AG04450 (cell line): ENCODE measurements around the gene PDLIM1. TPM values are rescaled to one million over a fixed set of nuclear protein-coding genes. Genes with fewer than 3 reads are reported as not detected.

ENCODE experiments used
- CTCF ChIA-PET: fragments of 300-600, 350-600 bp; formaldehyde crosslinking; extraction: SDS; loops from one replicate; lab custom pipeline; 2022; ENCODE audit warnings: antibody characterized with exemption, inconsistent platforms; lab: Charles Lee
- POLR2A ChIA-PET: fragments of 350-600 bp; formaldehyde crosslinking; extraction: SDS; loops from one replicate; lab custom pipeline; 2021; ENCODE audit warnings: antibody characterized with exemption, inconsistent platforms; lab: Yijun Ruan, JAX
- DNase-seq: peaks from one replicate; pipeline ENCODE4 v3.0.0-alpha.2; 2011; ENCODE audit warnings: low read depth, low spot score
- H3K27ac ChIP-seq: one replicate; pipeline ENCODE4 v1.5.1; 2012; ENCODE audit warnings: low read depth, low read length, control low read depth
- H3K27me3 ChIP-seq: one replicate; pipeline ENCODE4 v1.6.0; 2012; ENCODE audit warnings: low read length; ENCODE audit not compliant: control insufficient read depth, insufficient read depth
- H3K4me3 ChIP-seq: 2 replicates; pipeline ENCODE4 v1.5.1; 2011; ENCODE audit warnings: mild to moderate bottlenecking, low read depth, low read length, control low read depth
- H3K9me3 ChIP-seq: 2 replicates; pipeline ENCODE4 v1.5.1; 2012; ENCODE audit warnings: low read length; ENCODE audit not compliant: control insufficient read depth, insufficient read depth
- polyA plus RNA-seq: library from polyadenylated mRNA; depleted of rRNA; stranded (reverse); fragments of >200 nt; gene quantifications from 2 replicates; pipeline ENCODE4 v1.2.3, GENCODE V29; 2011
- TF ChIP-seq, protein P1 (sequence below): IDR thresholded peaks from 2 replicates; pipeline ENCODE4 v1.5.1; 2011; ENCODE audit warnings: low read depth, low read length, control low read depth, inconsistent platforms

Gene PDLIM1
- polyA plus RNA-seq, 1 experiment, result 255 TPM

DNA sequence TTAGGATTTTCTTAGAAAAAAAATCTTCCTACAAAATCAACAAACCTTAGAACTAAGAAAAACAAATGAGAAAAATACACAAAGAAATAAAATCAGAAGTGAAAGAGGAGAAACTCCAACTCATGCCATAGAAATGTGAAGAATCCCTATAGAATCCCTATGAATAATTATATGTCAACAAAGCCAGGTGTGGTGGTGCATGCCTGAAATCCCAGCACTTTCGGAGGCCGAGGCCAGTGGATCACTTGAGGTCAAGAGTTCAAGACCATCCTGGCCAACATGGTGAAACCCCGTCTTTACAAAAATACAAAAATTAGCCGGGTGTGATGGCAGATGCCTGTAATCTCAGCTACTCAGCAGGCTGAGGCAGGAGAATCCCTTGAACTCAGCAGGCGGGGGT, 69.7 kb downstream of the PDLIM1 start:
- POLR2A ChIA-PET, result no interaction called here
- TF ChIP-seq, protein P1, sequence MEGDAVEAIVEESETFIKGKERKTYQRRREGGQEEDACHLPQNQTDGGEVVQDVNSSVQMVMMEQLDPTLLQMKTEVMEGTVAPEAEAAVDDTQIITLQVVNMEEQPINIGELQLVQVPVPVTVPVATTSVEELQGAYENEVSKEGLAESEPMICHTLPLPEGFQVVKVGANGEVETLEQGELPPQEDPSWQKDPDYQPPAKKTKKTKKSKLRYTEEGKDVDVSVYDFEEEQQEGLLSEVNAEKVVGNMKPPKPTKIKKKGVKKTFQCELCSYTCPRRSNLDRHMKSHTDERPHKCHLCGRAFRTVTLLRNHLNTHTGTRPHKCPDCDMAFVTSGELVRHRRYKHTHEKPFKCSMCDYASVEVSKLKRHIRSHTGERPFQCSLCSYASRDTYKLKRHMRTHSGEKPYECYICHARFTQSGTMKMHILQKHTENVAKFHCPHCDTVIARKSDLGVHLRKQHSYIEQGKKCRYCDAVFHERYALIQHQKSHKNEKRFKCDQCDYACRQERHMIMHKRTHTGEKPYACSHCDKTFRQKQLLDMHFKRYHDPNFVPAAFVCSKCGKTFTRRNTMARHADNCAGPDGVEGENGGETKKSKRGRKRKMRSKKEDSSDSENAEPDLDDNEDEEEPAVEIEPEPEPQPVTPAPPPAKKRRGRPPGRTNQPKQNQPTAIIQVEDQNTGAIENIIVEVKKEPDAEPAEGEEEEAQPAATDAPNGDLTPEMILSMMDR, result no peak
- H3K27me3 ChIP-seq, result no peaks in the 10 kb centered on the region
- H3K9me3 ChIP-seq, result no peaks in the 10 kb centered on the region
- H3K27ac ChIP-seq, result no peak overlapping the region
- no peak for DNase-seq
- no peak overlapping the region for H3K4me3 ChIP-seq
- CTCF ChIA-PET, result interaction anchor here (0.6 to 0.7 kb wide), 2 partner anchors 26 to 139 kb away, joined by 3 read pairs; no protein-coding TSS in a partner anchor

DNA sequence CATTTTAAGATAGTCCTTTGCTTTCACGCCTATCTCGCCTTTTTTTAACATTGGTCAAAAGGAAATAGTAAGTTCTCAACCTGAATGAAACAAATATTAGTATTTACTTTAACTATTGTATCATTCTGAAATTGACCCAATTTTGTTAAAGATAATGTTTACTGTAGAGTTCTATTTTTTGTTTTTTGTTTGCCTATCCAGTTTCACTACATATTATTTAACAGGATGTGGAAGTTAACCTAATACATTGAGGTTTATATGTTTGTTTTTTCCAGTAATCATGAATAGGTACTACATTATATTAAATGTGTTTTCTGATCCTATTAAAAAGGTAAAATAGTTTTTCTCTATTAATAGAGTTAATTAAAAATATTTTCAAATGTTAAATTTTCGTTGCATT, 70.3 kb downstream of the PDLIM1 start:
- DNase-seq, result no peak
- ChIA-PET POLR2A (no interaction called here), CTCF (no interaction called here)
- Histone ChIP-seq H3K9me3 (no peaks in the 10 kb centered on the region), H3K27me3 (no peaks in the 10 kb centered on the region), H3K27ac (no peak overlapping the region), H3K4me3 (no peak overlapping the region)
- TF ChIP-seq, protein P1, result no peak

DNA sequence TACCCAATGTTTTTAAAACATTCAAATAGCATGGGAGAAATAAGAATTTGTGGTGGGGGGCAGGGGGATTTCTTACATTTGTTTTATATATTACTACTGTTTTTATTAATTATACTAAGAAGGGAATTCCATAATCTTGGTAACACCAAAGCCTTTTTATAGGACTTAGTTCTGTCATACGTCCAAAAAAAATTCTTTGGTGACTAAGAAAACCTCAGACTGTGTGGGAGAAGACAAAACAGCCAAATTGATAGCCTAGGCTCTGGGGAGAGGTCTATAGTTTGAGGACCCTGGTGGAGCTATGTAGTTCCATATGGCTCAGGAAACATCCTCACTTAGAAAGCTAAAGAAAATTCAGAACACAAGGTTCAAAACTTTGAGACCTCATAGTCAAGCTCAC, 73.3 kb downstream of the PDLIM1 start:
- CTCF ChIA-PET, result interaction anchor here (0.8 to 1.5 kb wide), 2 partner anchors 26 to 29 kb away, joined by 3 to 6 read pairs; no protein-coding TSS in a partner anchor

DNA sequence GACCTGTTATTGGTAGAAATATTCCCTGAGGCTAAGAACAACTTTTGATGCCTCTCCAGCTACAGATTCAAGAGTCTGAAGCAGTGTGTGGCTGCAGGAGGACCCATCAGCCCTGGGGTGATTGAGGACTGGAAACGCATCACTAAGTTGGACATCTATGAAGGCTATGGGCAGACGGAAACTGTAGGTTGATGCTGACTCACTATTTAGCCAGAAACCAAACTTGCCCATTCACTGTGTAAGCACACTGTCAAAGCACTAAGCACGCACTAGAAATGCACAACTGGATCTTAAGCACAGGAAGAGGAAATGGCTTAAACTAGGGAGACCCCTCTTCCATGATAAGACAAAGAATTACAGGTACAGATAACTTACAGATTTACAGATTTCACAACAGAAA, 76.0 kb downstream of the PDLIM1 start:
- no peak for DNase-seq
- Histone ChIP-seq H3K27ac (no peak overlapping the region), H3K9me3 (no peaks in the 10 kb centered on the region), H3K4me3 (no peak overlapping the region), H3K27me3 (no peaks in the 10 kb centered on the region)
- POLR2A ChIA-PET, result no interaction called here
- CTCF ChIA-PET, result no interaction called here
- TF ChIP-seq, protein P1, result no peak

More for the DNA sequence above, 73.3 kb downstream of the PDLIM1 start:
- TF ChIP-seq, protein P1, result no peak
- Histone ChIP-seq H3K27me3 (no peaks in the 10 kb centered on the region), H3K9me3 (no peaks in the 10 kb centered on the region), H3K4me3 (no peak overlapping the region), H3K27ac (no peak overlapping the region)
- POLR2A ChIA-PET, result no interaction called here
- DNase-seq, result no peak

DNA sequence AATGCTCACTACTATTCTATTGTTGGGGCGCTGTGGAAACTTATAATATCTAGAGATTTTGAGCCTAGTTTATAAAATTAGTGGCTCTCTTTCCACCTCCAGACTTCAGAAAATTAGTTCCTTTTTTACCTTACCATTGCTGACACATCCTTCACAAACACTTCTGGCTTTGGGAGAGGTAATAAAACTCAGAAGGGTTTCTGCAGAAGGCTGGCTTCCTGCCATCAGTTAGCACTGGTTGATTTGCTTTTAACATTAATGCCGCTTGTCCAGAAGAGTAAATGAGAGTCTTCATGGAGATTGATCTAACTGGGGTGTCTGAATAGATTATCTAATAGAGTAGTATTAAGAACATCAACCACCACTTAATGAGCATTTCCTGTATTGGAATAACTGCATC, 76.4 kb downstream of the PDLIM1 start:
- Histone ChIP-seq H3K4me3 (no peak overlapping the region), H3K9me3 (no peaks in the 10 kb centered on the region), H3K27me3 (no peaks in the 10 kb centered on the region), H3K27ac (no peak overlapping the region)
- DNase-seq, result no peak
- CTCF ChIA-PET, result interaction anchor here (1.2 to 1.4 kb wide), 2 partner anchors 30 to 149 kb away, joined by 3 to 4 read pairs; no protein-coding TSS in a partner anchor
- POLR2A ChIA-PET, result no interaction called here
- TF ChIP-seq, protein P1, result no peak
